HepG2 (cell line): ENCODE measurements around the gene FAM117A. TPM values are rescaled to one million over a fixed set of nuclear protein-coding genes. Genes with fewer than 3 reads are reported as not detected.

Experiments
- ATAC-seq: fragments of 200-7000 bp; cut with Tn5 transposase; 3 replicates; pipeline ENCODE4 v1.9.1; 2020; ENCODE audit warnings: mild to moderate bottlenecking, moderate library complexity
- BruUV-seq: library from RNA; stranded (reverse); fragments of 400-500 nt; replicated peaks from 2 replicates; lab custom pipeline; 2021; lab: Mats Ljungman, UMichigan
- CTCF ChIA-PET: fragments of 300-600 bp; formaldehyde crosslinking; extraction: SDS; loops from one replicate; lab custom pipeline; 2021; ENCODE audit warnings: low total read pairs, inconsistent platforms, low intra/inter-chr PET ratio; lab: Yijun Ruan, JAX
- POLR2A ChIA-PET: fragments of 350-600 bp; sonication (Branson Sonifier 250); formaldehyde crosslinking; loops from one replicate; lab custom pipeline; 2020; ENCODE audit warnings: antibody characterized with exemption, inconsistent platforms; lab: Yijun Ruan, JAX
- DNase-seq: peaks from one replicate; pipeline ENCODE4 v3.0.0-alpha.2; 2015; ENCODE audit warnings: low spot score
- FAIRE-seq: peaks from 3 replicates; lab custom pipeline; 2011; peaks lifted over from hg19 to GRCh38; lab: Jason Lieb, UNC
- H2AFZ ChIP-seq: one replicate; pipeline ENCODE4 v1.6.1; 2011; ENCODE audit warnings: low read length, inconsistent platforms
- H3K27ac ChIP-seq: fragments of 300-600 bp; 3 replicates; pipeline ENCODE4 v1.8.0; 2011; ENCODE audit warnings: mixed run types, mild to moderate bottlenecking, mixed read lengths, low read length, inconsistent platforms; ENCODE audit not compliant: insufficient read depth; ENCODE audit errors: extremely low read length
- H3K27me3 ChIP-seq, 2 experiments: fragments of 200-600 bp in 1 of 2; 2 replicates in 1 of 2; 3 replicates in 1 of 2; pipeline versions ENCODE4 v1.6.0 to v1.8.0; 2011; ENCODE audit warnings: low read length in 2 of 2, mild to moderate bottlenecking in 2 of 2, moderate library complexity in 2 of 2, inconsistent platforms in 1 of 2; ENCODE audit not compliant: insufficient read depth in 2 of 2, control insufficient read depth in 1 of 2
- H3K36me3 ChIP-seq, 2 experiments: fragments of 200-600 bp in 1 of 2; replicated peaks in 1 of 2; 2 replicates in 1 of 2; 3 replicates in 1 of 2; pipeline versions ENCODE4 v1.5.1 to v1.8.0; 2011; ENCODE audit warnings: low read length in 2 of 2, inconsistent platforms in 1 of 2; ENCODE audit not compliant: insufficient read depth in 2 of 2, control insufficient read depth in 1 of 2
- H3K4me1 ChIP-seq: 2 replicates; pipeline ENCODE4 v1.5.1; 2012; ENCODE audit warnings: low read length, inconsistent platforms; ENCODE audit not compliant: insufficient read depth
- H3K4me2 ChIP-seq: 2 replicates; pipeline ENCODE4 v1.6.0; 2011; ENCODE audit warnings: low read depth, low read length, inconsistent platforms
- H3K4me3 ChIP-seq, 3 experiments: fragments of 200-600 bp in 1 of 3; sonication (generic), shearing (Covaris generic) in 1 of 3; replicated peaks in 1 of 3; 2 replicates each; pipeline ENCODE4 v1.5.1; 2011 to 2016; ENCODE audit warnings: low read length in 3 of 3, inconsistent platforms in 2 of 3, low read depth in 2 of 3, mild to moderate bottlenecking in 2 of 3, control low read depth in 1 of 3, mixed read lengths in 1 of 3; ENCODE audit not compliant: insufficient read depth in 1 of 3
- H3K79me2 ChIP-seq: one replicate; pipeline ENCODE4 v1.6.1; 2011; ENCODE audit warnings: low read length, inconsistent platforms; ENCODE audit not compliant: insufficient read depth
- H3K9ac ChIP-seq: 2 replicates; pipeline ENCODE4 v1.6.0; 2011; ENCODE audit warnings: mild to moderate bottlenecking, low read depth, low read length, inconsistent platforms; ENCODE audit not compliant: insufficient read depth
- H3K9me3 ChIP-seq: 2 replicates; pipeline ENCODE4 v1.5.1; 2012; ENCODE audit warnings: mild to moderate bottlenecking, low read length
- H4K20me1 ChIP-seq: 2 replicates; pipeline ENCODE4 v1.6.0; 2011; ENCODE audit warnings: inconsistent platforms, mild to moderate bottlenecking, low read length, moderate library complexity; ENCODE audit not compliant: insufficient read depth
- ESRRA ChIP-seq: sonication (generic); formaldehyde crosslinking; IDR thresholded peaks from 2 replicates; pipeline ENCODE4 v1.5.1; 2020; ENCODE audit warnings: mild to moderate bottlenecking, low read depth, missing genetic modification reagents
- HNF1A ChIP-seq, 2 experiments: sonication (generic) in 1 of 2; formaldehyde crosslinking in 1 of 2; IDR thresholded peaks; 2 replicates each; pipeline versions ENCODE4 v1.4.0 to v1.6.1; 2016 to 2020; ENCODE audit warnings: borderline replicate concordance in 1 of 2, low read depth in 1 of 2, mild to moderate bottlenecking in 1 of 2, missing genetic modification reagents in 1 of 2
- SOX13 ChIP-seq, 3 experiments: fragments of 450-650 bp in 1 of 3; sonication (generic) in 1 of 3; formaldehyde crosslinking in 1 of 3; IDR thresholded peaks in 2 of 3; conservative IDR thresholded peaks in 1 of 3; 2 replicates each; pipeline versions ENCODE4 v1.5.0 to v1.6.1; 2016 to 2020; ENCODE audit warnings: antibody characterized with exemption in 1 of 3, mild to moderate bottlenecking in 1 of 3, missing compliant biosample characterization in 1 of 3, missing genetic modification reagents in 1 of 3, moderate library complexity in 1 of 3
- ZBTB40 ChIP-seq, 2 experiments: fragments of 450-650 bp in 1 of 2; sonication (generic) in 1 of 2; formaldehyde crosslinking in 1 of 2; IDR thresholded peaks; 2 replicates each; pipeline versions ENCODE4 v1.6.1 to v1.8.0; 2016 to 2022; ENCODE audit warnings: antibody characterized with exemption in 1 of 2, mild to moderate bottlenecking in 1 of 2, missing genetic modification reagents in 1 of 2
- ZNF512 ChIP-seq: sonication (generic); formaldehyde crosslinking; IDR thresholded peaks from 2 replicates; pipeline ENCODE4 v1.4.0; 2020; ENCODE audit warnings: mild to moderate bottlenecking, missing genetic modification reagents
- WGBS: methylation state at CpG from one replicate; pipeline ENCODE4 v1.1.6; 2017; ENCODE audit warnings: low lambda C conversion rate; 5-methylcytosine and 5-hydroxymethylcytosine counted together
- in situ Hi-C: cut with HindIII; loops from 2 replicates; pipeline ENCODE4 v1.10.0; 2017; ENCODE audit warnings: low pct_unique_long_range_greater_than_20kb; ENCODE audit not compliant: extremely low pct_ligation_motif_present
- intact Hi-C: fragments of 100-400 bp; cut with micrococcal nuclease; formaldehyde crosslinking; loops from one replicate; pipeline ENCODE4 v1.10.0; 2022; ENCODE audit not compliant: unreplicated experiment
- polyA plus RNA-seq, 8 experiments: library from polyadenylated mRNA; depleted of rRNA in 3 of 8; stranded (reverse) in 7 of 8; unstranded in 1 of 8; fragments of >200 nt; fragmentation: Illumina TruSeq in 4 of 8; extraction: Trizol in 4 of 8; gene quantifications; 2 replicates each; pipeline versions ENCODE4 v1.2.1 to v1.2.3, GENCODE V29; 2011 to 2016; ENCODE audit warnings: low read depth in 4 of 8, missing spikeins in 1 of 8, mixed read lengths in 1 of 8; ENCODE audit not compliant: insufficient read depth in 1 of 8
- total RNA-seq, 5 experiments: library from RNA; depleted of rRNA; stranded (reverse); fragments of >200 nt; fragmentation: Illumina TruSeq; extraction: Trizol; gene quantifications; 2 replicates each; pipeline ENCODE4 v1.2.3, GENCODE V29; 2016; ENCODE audit warnings: low read depth in 1 of 5

Gene FAM117A
- total and polyA plus RNA-seq, 2 of the 13 experiments (the other 11 are each of a cell fraction or from before 2014, with no cell fraction given): 12.1 to 19.8 TPM

- no peak for FAIRE-seq
- Histone ChIP-seq H3K9me3 (no peaks in the 10 kb centered on the region), H4K20me1 (no peaks in the 10 kb centered on the region), H3K4me1 (peaks cover 8% of the 10 kb centered on the region; the same call in 1 of the 2 replicates), H3K36me3 (peaks cover 20 to 59% of the 10 kb centered on the region in 2 experiments), H3K9ac (no peak overlapping the region), H2AFZ (no peak overlapping the region), H3K27me3 (no peaks in the 10 kb centered on the region), H3K79me2 (no peaks in the 10 kb centered on the region), H3K4me2 (no peak overlapping the region), H3K4me3 (no peak overlapping the region), H3K27ac (no peak overlapping the region)
- whole genome bisulfite sequencing: 86% methylated on average over 4 of the region's 4 CpGs
- TF ChIP-seq ESRRA (CRISPR knock-in tag) (no peak), HNF1A (IDR thresholded peaks at IDR 0.05; ENCODE audit: low read depth) (no peak), HNF1A (CRISPR knock-in tag; IDR thresholded peaks at IDR 0.05; ENCODE audit: borderline replicate concordance) (no peak), ZNF512 (CRISPR knock-in tag) (no peak), ZBTB40 (IDR thresholded peaks at IDR 0.05) (no peak), ZBTB40 (CRISPR knock-in tag; IDR thresholded peaks at IDR 0.05) (no peak), SOX13 (IDR thresholded peaks at IDR 0.05) (no peak), SOX13 (CRISPR knock-in tag; conservative IDR thresholded peaks at IDR 0.05 in 1 of 2, IDR thresholded peaks at IDR 0.05 in 1 of 2) (no peak)
- DNase-seq: no peak
- in situ Hi-C loops (no loop called here), intact Hi-C loops (no loop called here)
- CTCF ChIA-PET: no interaction called here
- BruUV-seq: TSS peak; percentile 30
- POLR2A ChIA-PET: no interaction called here
- ATAC-seq: no peak
Observed at GRCh38 chr17:49715216-49715615, 48.7 kb downstream of the FAM117A start.
